Loucy (cell line): Measurements from ENCODE around the gene FAM217B.

Source experiments
- H2AFZ ChIP-seq: fragments of 200-600 bp; sonication (generic); 2 replicates; pipeline ENCODE4 v1.6.0; 2016; ENCODE audit warnings: antibody characterized with exemption, mild to moderate bottlenecking, low read length, moderate library complexity
- H3F3A ChIP-seq: fragments of 200-600 bp; 2 replicates; pipeline ENCODE4 v1.6.0; 2016; ENCODE audit warnings: antibody characterized with exemption, low read depth, mild to moderate bottlenecking
- H3K27me3 ChIP-seq: fragments of 200-600 bp; sonication (generic); 2 replicates; pipeline ENCODE4 v1.6.1; 2014; ENCODE audit warnings: low read length, mild to moderate bottlenecking; ENCODE audit not compliant: insufficient read depth, poor library complexity, severe bottlenecking
- H3K36me3 ChIP-seq: fragments of 200-600 bp; sonication (generic); 2 replicates; pipeline ENCODE4 v1.6.1; 2016; ENCODE audit warnings: low read length; ENCODE audit not compliant: insufficient read depth
- H3K4me1 ChIP-seq: fragments of 200-600 bp; sonication (generic); 2 replicates; pipeline ENCODE4 v1.5.1; 2014; ENCODE audit warnings: low read length, mild to moderate bottlenecking; ENCODE audit not compliant: insufficient read depth, poor library complexity, severe bottlenecking
- H3K4me2 ChIP-seq: fragments of 200-600 bp; sonication (generic); 2 replicates; pipeline ENCODE4 v1.6.0; 2014; ENCODE audit warnings: antibody characterized with exemption, low read length, low read depth, mild to moderate bottlenecking; ENCODE audit not compliant: poor library complexity, severe bottlenecking
- H3K4me3 ChIP-seq: fragments of 200-600 bp; sonication (generic); 2 replicates; pipeline ENCODE4 v1.5.1; 2014; ENCODE audit warnings: low read length, mild to moderate bottlenecking, mixed read lengths; ENCODE audit not compliant: poor library complexity, severe bottlenecking
- H3K79me2 ChIP-seq: fragments of 200-600 bp; sonication (generic); 2 replicates; pipeline ENCODE4 v1.6.1; 2014; ENCODE audit warnings: low read length; ENCODE audit not compliant: insufficient read depth
- H3K9ac ChIP-seq: fragments of 200-600 bp; sonication (generic); 2 replicates; pipeline ENCODE4 v1.6.0; 2014; ENCODE audit warnings: mild to moderate bottlenecking, low read depth, low read length, moderate library complexity; ENCODE audit not compliant: poor library complexity, severe bottlenecking
- H3K9me2 ChIP-seq: fragments of 200-600 bp; sonication (generic); replicated peaks from 2 replicates; pipeline ENCODE4 v1.6.1; 2016; ENCODE audit warnings: low read depth, low read length, mixed read lengths
- H3K9me3 ChIP-seq: fragments of 200-600 bp; sonication (generic); 2 replicates; pipeline ENCODE4 v1.6.1; 2014; ENCODE audit warnings: mild to moderate bottlenecking, antibody characterized with exemption, low read length, low read depth; ENCODE audit not compliant: insufficient read depth
- H4K20me1 ChIP-seq: fragments of 200-600 bp; sonication (generic); 2 replicates; pipeline ENCODE4 v1.6.0; 2014; ENCODE audit warnings: antibody characterized with exemption, low read length, mild to moderate bottlenecking; ENCODE audit not compliant: insufficient read depth, poor library complexity, severe bottlenecking
- CTCF ChIP-seq: fragments of 200-600 bp; sonication (generic); conservative IDR thresholded peaks from 2 replicates; pipeline ENCODE4 v1.5.1; 2014; ENCODE audit warnings: mild to moderate bottlenecking, antibody characterized with exemption, low read length
- EZH2phosphoT487 ChIP-seq: fragments of 200-600 bp; IDR thresholded peaks from 2 replicates; pipeline ENCODE4 v1.6.1; 2018; ENCODE audit warnings: antibody characterized with exemption, mild to moderate bottlenecking, moderate library complexity, borderline replicate concordance

Gene FAM217B

DNA sequence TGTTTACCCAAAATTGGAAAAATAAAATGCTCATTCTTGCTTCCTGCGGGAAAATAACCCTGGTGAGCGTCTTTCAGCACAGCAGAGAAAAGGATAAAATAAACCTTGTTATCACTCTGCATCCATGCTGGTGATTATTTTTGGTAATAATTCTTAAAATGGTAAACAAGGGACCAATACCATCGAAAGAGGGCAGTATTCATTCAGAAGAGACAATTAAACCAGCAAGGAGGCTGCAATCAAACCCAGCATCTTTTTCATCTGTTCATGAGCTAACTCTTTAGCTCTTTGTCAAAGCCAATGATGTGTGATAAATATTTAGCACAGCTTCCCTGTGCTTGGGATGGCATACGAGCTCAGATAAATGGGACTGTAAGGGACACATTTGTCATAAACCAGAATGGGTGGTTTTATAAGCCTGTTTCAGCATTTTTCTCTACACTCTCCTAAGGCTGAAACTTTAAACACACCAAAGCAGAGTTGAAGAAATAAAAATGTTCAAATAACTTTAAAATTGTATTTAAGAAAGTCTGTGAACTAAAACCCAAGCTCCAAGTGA is 52.4 kb downstream of the FAM217B start:
- H3K4me1 ChIP-seq: peaks cover 7% of the 10 kb centered on the region
- no peaks in the 10 kb centered on the region for H3K36me3 ChIP-seq
- H3K4me2 ChIP-seq: no peak overlapping the region
- no peak overlapping the region for H3K4me3 ChIP-seq
- no peaks in the 10 kb centered on the region for H3K27me3 ChIP-seq
- no peaks in the 10 kb centered on the region for H3K9me2 ChIP-seq
- H3K9ac ChIP-seq: no peak overlapping the region
- H3K9me3 ChIP-seq: no peaks in the 10 kb centered on the region
- H3F3A ChIP-seq: no peaks in the 10 kb centered on the region
- no peaks in the 10 kb centered on the region for H4K20me1 ChIP-seq
- TF ChIP-seq EZH2phosphoT487: no peak
- TF ChIP-seq CTCF: peak; percentile 69
- H2AFZ ChIP-seq: no peak overlapping the region
- H3K79me2 ChIP-seq: no peaks in the 10 kb centered on the region

DNA sequence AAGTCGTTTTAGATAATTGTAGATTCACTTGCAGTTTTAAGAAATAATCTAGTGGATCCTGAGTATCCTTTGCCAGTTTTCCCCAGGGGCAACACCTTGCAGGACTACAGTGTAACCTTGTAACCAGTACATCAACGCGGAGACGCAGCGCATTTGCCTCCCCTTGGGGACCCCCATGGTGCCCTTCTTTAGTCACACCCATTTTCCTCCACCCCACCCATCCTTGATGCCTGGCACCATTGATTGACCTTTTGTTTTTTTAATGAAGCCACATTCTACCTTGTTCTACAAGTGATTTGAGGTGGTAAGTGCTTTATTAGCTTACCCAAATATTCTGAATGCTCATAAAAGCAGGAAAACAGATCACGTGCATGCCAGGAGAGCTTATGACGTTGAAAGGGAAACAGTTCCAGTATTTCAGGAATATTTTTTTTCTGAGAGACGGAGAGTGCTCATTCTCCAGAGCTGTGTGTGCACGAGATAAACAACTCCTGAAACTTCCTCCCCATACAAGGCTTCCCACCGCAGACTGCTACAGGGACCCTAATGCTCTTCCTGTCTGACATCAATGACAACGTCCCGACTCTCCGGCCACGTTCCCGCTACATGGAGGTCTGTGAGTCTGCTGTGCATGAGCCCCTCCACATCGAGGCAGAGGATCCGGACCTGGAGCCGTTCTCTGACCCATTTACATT is 53.7 kb downstream of the FAM217B start:
- Histone ChIP-seq H3K9me3 (no peaks in the 10 kb centered on the region), H3K79me2 (no peaks in the 10 kb centered on the region), H3K4me3 (no peak overlapping the region), H4K20me1 (no peaks in the 10 kb centered on the region), H3K9me2 (no peaks in the 10 kb centered on the region), H3K27me3 (no peaks in the 10 kb centered on the region), H3K36me3 (no peaks in the 10 kb centered on the region), H3K4me2 (no peak overlapping the region), H3F3A (no peaks in the 10 kb centered on the region), H3K9ac (no peak overlapping the region), H3K4me1 (no peaks in the 10 kb centered on the region), H2AFZ (no peak overlapping the region)
- no peak for TF ChIP-seq CTCF
- TF ChIP-seq EZH2phosphoT487: no peak

DNA sequence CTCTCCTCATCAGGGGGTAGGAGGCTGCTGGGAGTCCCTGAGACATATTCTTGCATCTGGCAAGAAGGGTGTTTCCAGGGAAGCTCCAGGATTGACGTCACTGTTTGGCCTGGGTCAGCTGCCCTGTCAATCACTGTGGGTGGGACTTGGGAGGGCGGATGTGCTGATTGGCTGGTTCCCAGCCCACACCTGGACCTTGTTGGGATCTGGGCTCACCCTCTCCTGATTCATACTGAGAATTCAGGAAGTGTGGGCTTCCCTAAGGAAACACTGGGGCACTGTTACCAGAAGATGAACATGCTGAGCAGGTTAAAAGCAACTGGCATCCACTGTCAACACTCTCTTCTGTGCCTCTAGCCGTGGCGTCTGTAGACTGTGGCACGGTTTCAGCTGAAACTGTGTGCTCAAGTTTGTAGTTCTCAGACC is 54.5 kb downstream of the FAM217B start:
- Histone ChIP-seq H2AFZ (no peak overlapping the region), H3K4me1 (no peaks in the 10 kb centered on the region), H3K27me3 (no peaks in the 10 kb centered on the region), H3K9ac (no peak overlapping the region), H4K20me1 (no peaks in the 10 kb centered on the region), H3F3A (no peaks in the 10 kb centered on the region), H3K9me2 (no peaks in the 10 kb centered on the region), H3K4me2 (no peak overlapping the region), H3K79me2 (no peaks in the 10 kb centered on the region), H3K9me3 (no peaks in the 10 kb centered on the region), H3K4me3 (no peak overlapping the region), H3K36me3 (no peaks in the 10 kb centered on the region)
- no peak for TF ChIP-seq CTCF
- no peak for TF ChIP-seq EZH2phosphoT487
